NCI-H748 treated with DMSO at 0.1 percent for 48 hours (cell line): Measurements from ENCODE around the gene RNF214.

Experiments
- DNase-seq: peaks from one replicate; lab custom pipeline; 2025; lab: John Stamatoyannopoulos, UW

The RNF214 gene

GRCh38 chr11:117282956-117283355 lies 50.5 kb downstream of the RNF214 start:
- no peak for DNase-seq

GRCh38 chr11:117284053-117284452 lies 51.6 kb downstream of the RNF214 start:
- DNase-seq = no peak

DNA sequence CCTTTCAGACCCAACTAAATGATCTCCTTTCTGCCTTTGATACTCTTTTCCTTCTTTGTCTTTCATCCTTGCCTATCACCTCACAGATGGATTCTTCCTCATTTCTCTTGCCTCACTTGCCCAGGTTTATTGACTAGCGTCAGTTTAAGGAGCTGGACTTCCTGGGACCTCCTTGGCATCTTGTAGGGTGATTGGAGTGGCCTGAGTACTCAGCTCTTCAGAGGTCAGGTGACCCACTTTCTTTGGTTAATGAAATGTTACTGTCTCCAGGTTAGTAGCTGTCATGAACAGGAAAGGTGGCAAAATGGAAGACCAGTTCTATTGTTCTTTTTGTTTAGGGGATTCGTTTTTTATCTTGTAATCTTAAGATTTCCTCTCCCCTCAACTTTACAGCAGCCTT lies 54.1 kb downstream of the RNF214 start:
- DNase-seq = no peak

DNA sequence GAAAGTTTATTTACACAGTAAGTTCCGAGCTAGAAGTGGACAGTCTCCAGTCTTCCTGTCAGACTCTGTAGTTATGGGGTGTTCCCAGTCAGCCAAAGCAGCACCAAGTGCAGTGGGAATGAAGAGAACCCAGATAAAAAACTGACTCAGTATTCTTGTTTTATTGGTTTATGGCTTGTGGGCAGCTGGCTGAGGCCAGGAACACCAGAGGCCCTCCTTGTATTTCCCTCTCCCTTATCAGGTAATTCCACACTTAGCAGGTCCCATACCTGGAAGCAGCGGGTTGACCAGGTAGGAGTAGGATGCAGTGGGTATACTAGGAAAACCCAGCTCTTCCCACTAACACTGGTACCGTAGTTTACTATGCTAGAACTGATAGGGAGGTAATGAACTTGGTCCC lies 55.2 kb downstream of the RNF214 start:
- no peak for DNase-seq

- DNase-seq = no peak
Measured at GRCh38 chr11:117289795-117290194, 57.3 kb downstream of the RNF214 start.

GRCh38 chr11:117290809-117291396 lies 58.4 kb downstream of the RNF214 start, which contains the start of gene BACE1-AS:
Gene BACE1-AS, plus strand, starts transcription at chr11:117291346.
- no peak for DNase-seq

- no peak for DNase-seq
Measured at GRCh38 chr11:117292616-117293015, 60.1 kb downstream of the RNF214 start.

DNA sequence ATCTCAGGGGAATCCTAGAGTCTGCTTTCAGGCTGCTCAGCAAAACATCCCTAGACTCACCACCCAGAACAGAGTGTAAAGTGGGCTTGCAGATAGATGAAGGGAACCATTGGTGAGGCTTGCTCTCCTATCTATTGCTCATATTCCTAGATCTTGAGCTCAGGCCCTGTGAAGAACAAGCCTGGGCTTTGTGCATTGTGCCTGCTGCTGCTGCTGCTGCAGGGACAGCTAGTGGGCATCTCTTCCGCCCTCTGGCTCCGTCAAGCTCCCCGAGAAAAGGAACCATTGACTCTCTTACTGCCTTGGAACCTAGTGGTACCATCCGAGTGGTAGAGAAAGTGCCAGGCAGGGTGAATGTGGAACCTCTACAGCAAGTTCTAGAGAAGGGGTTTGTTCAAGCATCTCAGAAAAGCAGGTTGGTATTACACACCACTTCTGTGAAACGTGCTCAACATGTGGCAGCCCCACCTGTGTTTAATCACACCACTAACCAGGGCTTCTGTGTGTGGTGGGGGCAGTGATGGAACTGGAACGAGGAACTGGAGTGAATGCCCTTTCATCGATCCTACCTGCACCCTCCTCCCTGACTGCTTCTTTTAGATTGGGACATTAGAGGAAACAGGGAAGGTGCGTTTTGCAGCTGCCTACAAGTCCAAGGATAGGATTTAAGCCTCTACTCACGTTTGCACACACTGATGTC lies 63.1 kb downstream of the RNF214 start:
- no peak for DNase-seq

- DNase-seq = no peak
Measured at GRCh38 chr11:117296881-117297280, 64.4 kb downstream of the RNF214 start.

- DNase-seq = no peak
Measured at GRCh38 chr11:117298195-117298594, 65.7 kb downstream of the RNF214 start.

DNA sequence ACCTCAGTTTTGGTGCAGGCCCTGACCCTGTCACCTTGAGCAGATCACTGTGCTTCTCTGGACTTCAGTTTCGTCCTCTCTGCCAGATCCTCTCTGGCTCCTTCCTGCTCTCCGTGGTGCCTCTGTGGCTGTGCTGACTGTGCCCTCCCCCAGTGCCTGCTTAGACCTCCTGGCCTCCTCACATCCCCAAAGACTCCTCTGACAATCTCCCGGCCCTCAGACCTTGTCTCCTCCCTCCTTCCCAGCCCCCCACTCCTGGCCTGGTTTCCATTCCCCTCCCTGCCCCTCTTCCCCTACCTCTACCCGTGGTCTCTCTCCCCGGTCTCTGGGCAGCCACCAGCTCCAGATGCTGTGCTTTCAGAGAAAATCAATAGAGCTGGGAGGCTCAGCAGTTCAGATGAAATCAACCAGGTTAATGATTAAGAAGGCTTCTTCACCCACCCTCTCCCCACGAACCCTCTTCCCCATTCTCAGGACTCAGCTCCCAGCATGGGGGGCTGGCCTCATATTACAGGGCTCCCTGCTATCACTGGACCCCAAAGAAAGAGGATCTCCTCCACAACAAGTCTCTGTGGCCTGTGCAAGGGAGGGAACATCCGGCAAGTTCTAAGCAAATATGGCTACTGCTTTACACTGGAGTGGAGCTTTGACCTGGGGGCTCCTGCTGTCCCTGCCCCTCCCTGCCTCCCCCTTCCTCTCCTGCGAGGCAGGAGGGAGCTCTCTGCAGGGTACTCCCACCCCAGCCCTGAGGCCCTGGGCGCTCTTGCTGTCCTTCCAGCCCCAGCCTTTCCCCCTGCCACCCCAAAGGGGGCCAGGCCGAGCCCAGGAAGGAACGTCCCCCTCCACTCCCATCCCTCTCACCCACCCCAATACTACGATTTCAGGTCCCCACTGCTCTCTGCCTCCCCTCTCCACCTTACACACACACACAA lies 67.1 kb downstream of the RNF214 start:
- no peak for DNase-seq

GRCh38 chr11:117300283-117300663 lies 67.8 kb downstream of the RNF214 start:
- no peak for DNase-seq

GRCh38 chr11:117300773-117301172 lies 68.3 kb downstream of the RNF214 start:
- no peak for DNase-seq

DNA sequence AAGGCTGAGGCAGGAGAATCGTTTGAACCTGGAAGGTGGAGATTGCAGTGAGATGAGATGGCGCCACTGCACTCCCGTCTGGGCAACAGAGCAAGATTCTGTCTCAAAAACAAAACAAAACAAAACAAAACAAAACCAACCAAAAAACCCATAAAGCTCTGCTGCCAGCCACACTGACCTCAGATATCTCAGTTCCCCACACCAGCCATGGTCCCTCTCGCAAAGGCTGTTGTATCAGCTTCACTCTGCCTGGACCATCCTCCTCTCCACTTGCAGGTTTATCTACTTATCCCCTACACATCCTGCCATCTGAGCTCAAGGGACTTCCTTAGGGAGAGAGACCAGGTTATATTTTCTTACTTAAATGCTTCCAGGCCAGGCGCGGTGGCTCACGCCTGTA lies 69.8 kb downstream of the RNF214 start:
- DNase-seq = no peak

- DNase-seq = no peak
Measured at GRCh38 chr11:117303101-117303500, 70.6 kb downstream of the RNF214 start.

GRCh38 chr11:117303646-117304315 lies 71.3 kb downstream of the RNF214 start:
- no peak for DNase-seq

- DNase-seq = no peak
Measured at GRCh38 chr11:117305145-117305544, 72.7 kb downstream of the RNF214 start.

- DNase-seq = no peak
Measured at GRCh38 chr11:117309310-117309709, 76.8 kb downstream of the RNF214 start.

DNA sequence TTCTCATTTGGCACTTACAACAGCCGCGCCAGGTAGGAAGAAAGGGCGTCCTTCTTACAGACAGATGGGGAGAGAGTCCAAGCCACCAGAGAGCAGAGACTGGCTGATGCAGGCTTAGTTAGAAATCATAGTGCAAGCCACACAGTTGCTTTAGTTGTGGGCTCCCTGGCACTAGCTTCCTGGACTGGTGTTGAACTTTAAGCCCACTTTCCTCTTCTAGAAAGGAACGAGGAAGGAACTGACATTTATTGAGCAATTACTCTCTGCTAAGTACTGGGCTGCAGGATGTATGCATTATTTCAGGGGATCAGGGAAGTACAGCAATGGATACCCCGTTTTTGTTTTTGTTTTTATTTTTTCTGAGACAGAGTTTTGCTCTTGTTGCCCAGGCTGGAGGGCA lies 80.6 kb downstream of the RNF214 start:
- no peak for DNase-seq

GRCh38 chr11:117313828-117314768 lies 81.6 kb downstream of the RNF214 start:
- no peak for DNase-seq

- DNase-seq = no peak
Measured at GRCh38 chr11:117314840-117315239, 82.4 kb downstream of the RNF214 start.
